ENCODE measurements around the gene TMEM190.

TMEM190 gene

DNA sequence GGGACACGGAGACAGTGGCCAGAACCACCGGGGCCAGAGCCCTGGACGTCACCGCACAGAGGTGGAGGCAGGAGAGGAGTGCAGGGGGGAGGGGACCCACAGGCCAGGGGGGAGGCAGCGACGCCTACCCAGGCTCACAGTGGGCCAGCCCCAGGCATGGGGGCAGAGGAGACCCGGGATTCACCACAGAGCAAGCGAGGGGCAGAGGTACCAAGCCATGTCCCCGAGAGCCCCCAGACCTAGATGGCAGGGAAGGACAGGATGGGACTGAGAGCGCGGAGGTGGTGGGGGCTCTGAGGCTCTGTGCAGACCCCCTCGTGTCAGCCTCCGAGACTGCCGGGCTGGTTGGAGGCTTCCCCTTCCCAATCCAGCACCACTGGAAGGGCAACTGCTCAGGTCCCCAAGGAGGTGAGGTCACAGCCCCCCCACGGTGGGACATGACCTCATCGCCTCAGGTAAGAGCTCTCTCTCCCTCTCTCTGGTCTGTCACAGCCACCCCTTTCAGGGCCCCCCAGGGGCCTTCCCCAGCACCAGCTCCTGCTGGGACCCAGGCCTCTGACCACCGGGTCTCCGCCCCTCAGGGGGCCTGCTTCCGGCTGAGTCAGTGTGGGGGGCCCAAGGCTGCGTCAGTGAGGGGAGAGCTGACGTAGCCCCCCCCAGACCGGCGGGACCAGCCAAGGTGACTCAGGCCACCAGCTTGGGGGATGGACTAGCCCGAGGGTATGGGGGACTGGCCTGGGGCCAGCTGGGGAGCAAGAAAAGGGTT is 4.1 kb upstream of the TMEM190 start:
- DNase-seq (ENCODE audit: low read depth) = peak; percentile 89

DNA sequence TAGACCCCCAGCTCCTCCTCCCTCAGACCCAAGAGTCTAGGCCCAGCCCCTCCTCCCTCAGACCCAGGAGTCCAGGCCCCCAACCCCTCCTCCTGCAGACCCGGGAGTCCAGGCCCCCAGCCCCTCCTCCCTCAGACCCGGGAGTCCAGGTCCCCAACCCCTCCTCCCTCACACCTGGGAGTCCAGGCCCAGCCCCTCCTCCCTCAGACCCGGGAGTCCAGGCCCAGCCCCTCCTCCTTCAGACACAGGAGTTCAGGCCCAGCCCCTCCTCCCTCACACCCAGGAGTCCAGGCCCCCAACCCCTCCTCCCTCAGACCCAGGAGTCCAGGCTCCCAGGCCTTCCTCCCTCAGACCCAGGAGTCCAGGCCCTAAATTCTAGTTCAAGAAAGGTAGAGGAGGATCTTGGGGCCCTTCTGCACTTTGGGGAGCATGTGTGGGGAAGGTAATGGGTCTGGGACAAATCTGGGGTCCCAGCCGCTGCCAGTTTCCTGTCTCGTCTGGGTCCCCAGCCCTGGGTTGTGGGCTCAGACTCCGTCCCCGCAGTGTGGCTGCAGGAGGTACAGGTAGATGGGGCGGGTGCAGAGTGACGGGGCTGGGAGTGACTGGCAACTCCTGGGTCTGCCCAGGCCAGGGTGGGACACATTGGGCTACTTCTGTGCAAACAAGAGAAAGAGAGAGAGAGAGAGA is 3.2 kb upstream of the TMEM190 start:
- no peak for DNase-seq (ENCODE audit: low read depth)

DNA sequence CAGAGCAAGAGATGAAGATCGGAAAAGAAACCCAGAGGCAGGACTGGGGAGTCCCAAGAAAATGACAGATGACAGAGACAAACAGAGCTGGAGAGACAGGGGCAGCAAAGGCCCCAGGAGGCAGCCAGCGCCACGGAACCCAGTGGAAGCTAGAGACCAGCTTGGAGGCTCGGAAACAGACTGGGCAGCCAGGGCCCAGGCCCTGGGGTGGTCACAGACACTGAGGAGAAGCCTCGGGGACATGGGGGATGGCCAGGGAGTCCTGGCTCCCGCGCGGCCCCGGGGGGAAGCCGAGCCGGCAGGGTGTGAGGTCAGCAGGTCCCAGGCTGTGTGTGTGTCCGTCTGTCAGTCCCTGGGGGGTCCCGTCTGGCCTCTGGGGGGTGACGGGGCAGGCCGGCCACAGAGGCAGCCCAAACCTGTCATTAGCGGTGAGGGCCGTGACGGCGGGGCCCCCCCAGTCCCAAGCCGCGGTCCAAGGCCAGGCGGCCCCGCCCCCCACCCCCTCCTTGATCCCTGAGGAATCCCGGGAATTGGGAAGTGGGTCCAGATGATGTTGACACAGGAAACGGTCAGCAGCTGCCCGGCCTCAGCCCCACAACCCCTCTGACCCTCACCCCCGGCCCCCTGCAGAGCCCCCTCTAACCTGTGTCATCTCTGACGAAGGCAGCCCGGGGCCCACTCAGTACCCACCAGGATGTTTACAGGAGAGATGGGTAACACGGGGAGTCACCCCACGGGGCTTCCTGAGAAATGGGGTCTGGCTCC is 2.5 kb upstream of the TMEM190 start:
- DNase-seq (ENCODE audit: low read depth) = peak; percentile 65

DNA sequence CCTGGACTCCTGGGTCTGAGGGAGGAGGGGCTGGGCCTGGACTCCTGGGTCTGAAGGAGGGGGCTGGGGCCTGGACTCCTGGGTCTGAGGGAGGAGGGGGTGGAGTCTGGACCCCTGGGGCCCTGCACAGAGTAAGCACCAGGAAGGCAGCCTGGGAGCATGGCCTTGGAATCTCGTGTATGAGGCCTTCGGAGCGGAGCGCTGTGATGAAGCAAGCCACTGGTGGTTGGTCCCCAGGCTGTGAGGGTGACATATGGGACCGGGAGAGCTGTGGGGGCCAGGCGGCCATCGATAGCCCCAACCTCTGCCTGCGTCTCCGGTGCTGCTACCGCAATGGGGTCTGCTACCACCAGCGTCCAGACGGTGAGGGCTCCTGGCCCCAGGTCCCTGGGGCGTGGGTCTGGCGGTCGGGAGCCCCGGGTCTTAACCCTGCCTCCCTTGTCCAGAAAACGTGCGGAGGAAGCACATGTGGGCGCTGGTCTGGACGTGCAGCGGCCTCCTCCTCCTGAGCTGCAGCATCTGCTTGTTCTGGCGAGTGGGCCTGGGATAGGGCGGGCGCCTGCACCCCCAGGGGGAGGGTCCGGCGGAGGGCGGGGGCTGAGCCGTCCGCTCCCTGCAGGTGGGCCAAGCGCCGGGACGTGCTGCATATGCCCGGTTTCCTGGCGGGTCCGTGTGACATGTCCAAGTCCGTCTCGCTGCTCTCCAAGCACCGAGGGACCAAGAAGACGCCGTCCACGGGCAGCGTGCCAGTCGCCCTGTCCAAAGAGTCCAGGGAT is 918 bp downstream of the TMEM190 start:
- DNase-seq (ENCODE audit: low read depth) = no peak

DNA sequence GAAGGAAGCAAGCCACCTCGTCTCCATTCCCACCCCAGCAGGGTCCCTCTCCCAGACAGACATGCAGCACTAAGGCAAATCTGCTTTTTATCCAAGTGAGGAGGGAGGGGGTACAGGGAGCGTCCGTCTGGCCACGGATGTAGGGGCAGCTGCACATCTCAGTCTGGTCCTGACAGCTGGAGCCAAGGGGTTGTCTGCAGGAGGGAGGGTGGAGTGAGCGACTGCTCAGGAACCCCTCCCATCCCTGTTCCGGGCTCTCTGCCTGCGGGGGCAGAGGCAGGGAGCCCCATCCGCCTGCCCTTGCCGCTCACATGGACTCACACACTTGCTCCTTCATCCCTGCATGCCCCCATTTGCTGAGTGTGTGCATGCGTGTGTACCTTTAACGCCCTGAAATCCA is 2.5 kb downstream of the TMEM190 start:
- DNase-seq (ENCODE audit: low read depth) = no peak

DNA sequence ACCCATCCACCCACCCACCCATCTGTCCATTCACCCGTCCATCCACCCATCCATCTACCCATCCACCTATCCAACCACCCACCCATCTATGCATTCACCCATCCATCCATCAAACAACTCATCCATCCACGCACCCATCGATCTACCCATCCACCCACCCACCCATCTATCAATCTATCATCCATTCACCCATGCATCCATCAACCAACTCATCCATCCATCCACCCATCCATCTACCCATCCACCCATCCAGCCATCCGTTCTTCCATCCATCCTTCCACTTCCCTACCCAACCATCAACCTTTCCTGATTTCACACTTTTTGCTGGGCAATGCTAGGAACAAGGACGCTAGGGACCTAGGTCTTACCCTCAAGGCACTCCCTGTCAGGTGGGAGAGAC is 5.4 kb downstream of the TMEM190 start:
- DNase-seq (ENCODE audit: low read depth) = no peak

DNA sequence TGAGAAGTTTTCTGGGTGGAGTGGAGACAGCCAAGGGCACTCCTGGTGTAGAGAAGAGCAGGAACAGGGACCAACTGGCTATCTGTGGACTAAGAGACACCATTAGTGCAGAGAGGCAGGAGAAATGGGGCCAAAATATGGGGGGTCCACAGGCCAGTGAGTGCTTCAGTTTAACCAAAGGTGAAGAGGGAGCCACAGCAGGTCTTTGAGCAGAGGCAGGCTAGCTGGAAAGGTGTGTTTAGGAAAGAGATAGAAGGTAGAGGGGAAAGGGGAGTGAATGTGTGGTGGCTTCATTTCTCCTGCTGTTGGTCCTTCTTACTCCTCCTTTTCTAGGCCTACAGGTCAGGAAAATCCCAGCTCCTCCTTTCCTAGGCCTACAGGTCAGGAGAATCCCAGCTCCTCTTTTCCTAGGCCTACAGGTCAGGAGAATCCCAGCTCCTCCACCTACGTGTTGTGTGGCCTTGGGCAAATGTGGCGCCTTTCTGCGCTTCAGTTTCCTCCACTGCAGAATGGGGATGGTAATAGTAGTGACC is 6.0 kb downstream of the TMEM190 start:
- no peak for DNase-seq (ENCODE audit: low read depth)

DNA sequence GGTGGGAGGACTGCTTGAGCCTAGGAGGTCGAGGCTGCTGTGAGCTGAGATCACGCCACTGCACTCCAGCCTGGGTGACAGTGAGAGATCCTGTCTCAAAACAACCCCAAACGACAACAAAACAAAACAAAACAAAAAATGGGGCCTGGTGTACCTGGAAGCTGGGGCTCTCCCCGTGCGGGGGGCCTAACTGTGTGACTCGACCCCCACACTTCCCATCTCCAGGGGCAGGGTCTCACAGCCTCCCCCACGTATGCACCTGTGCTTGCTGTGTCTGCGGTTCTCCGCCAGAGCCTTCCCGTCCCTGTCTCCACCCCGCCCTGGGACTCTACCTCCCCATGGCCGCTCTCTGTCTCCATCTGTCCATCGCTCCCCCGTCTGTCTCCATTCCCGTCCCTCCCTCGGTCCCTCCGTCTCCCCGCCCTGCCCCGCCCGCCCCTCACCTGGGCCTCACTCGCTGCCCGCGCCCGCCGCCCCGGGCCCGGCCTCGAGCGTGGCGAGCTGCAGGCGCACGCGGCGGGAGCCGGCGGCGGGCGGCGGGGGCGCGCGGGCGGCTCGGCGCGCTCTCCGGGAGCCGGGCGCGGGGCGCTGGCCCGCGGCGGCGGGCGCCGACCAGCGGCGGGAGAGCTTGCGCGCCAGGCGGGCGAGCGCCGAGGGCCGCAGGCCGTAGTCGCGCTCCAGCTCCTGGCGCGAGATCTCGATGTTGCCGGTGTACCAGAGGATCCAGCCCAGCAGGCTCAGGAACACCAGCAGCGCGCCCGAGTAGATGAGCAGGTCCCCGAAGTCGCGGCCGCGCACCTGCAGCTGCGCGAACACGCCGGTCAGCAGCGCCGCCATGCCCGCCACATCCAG is 6.9 kb downstream of the TMEM190 start:
- DNase-seq (ENCODE audit: low read depth) = peak; percentile 81

DNA sequence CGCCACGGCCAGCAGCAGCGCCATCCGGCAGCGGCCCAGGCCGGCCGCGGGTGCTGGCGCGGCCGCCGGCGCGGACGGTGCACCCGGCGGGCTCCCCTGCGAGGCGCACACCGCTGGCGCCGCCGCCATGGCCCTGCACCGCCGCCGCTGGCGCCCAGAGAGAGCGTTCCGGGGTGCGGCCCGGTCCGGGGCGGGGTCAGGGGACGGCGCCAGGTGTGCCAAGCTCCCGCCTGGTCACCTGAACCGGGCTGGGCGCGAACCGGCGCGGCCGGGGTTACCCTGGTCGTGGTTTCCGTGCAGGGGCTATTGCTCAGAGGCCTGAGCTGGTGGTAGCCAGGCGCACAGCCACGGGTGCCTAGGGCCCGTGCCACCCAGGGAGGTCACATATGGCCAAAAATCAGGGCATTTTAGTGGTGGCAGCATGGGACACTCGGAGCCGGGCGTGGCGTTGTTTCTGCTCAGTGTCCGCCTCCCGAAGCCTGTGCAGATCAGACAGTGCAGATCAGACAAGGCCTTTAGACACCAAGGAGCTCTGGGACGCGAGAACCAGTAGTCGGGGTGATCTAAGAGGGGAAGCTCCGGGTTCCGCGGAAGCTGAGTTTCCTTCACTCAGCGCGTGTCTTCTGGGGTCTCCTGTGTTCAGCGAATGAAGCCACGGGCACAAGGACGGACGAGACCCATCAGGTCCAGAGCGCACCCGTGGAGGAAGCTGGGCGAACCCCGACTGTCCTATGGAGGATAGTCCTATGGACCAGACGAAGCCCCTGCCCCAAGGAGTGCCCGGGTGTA is 7.7 kb downstream of the TMEM190 start, which contains the start of gene TMEM238:
TSS of gene TMEM238 (minus strand) at position 162 of the 789 bp plus-strand sequence. CDS start at position 129, 33 bp downstream.
- DNase-seq (ENCODE audit: low read depth) = no peak

DNA sequence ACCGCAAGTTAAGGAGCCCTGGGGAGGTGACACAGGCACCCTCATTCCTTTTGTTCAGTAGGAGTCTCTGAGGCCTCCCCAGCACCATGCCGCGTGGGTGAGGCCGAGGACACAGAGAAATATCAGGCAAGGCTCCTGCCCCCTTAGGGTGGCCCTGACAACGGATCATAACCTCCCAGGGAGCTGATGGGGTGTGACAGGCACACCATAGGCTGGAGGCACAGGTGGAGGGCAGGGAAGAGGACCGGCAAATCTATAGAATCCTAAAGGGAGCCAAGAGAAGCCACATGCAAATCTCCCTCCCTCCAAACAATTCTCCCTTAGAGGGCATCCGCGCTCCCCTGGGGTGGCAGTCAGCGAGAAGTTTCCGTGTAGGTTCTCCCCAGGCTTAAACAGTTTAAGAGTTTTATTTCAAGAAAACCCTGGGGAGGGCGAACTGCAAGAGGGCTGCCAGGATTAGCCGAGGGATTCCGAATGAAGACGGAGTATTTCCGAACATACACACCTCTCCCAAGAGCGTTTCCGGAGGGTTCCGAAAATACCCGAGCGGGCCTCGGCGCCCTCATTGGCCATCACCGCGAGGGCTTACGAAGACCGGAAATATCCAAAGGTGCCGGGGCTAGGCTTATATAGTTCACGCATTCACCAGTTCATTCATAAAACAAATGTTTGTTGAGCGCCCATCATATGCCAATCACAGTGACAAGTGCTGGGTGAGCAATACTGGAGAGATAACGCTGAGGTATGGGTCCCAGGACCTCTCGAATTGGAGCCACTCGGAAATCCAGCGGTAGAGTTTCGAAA is 8.5 kb downstream of the TMEM190 start:
- peak; percentile 96 for DNase-seq (ENCODE audit: low read depth)

DNA sequence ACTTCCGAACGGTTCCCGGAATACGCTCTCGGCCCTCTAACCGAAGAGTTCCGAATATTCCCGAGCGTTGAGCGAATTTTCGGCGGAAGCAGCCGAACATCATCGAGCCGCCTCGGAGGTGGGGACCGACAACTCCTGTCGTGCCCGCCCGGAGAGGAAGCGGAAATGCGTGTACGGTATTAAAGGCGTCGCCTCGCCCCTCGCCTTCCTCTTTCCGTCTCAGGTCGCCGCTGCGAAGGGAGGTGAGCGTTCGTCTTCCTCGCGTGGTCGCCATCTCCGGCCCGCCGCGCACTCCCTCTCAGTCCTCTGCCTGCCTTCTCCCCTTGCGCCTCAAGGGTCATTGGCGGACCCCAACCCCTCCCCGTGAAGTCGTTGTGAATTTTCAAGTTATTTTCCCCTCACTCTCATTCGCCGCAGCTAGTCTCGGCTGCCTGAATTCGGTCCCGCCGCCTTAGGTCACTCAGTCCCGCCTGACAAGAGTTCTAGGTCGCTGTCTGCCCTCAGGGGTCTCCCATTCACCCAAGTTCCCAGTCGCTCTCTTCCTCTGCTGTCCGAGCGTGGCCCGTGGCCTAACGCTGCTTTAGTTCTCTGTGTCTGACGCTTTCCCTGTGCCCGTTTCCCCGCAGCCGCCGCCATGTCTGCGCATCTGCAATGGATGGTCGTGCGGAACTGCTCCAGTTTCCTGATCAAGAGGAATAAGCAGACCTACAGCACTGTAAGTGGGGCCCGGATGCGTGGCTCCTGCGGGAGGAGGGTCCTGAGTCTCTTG is 9.3 kb downstream of the TMEM190 start, which contains the start of gene RPL28:
TSS of gene RPL28 (plus strand) at position 209 of the 769 bp plus-strand sequence. CDS start at position 635, 426 bp downstream.
- peak; percentile 99 for DNase-seq (ENCODE audit: low read depth)

DNA sequence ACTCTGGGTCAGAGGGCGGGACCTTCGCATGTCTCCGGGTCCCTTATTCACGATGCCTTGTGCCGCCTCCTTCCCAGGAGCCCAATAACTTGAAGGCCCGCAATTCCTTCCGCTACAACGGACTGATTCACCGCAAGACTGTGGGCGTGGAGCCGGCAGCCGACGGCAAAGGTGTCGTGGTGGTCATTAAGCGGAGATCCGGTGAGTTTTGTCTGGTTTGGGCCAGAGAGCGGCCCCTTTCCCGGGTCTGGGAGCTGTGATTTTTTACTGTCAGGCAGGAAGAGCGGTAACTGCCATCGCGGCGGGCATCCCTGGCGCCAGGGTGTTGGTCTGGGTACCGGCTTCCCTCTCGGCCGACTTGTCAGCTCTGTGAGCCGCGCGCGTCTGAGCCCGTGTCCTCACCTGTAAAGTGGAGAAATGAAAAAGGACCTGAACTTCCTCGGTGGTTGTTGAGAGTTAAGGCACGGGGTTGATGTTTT is 9.9 kb downstream of the TMEM190 start:
- no peak for DNase-seq (ENCODE audit: low read depth)

DNA sequence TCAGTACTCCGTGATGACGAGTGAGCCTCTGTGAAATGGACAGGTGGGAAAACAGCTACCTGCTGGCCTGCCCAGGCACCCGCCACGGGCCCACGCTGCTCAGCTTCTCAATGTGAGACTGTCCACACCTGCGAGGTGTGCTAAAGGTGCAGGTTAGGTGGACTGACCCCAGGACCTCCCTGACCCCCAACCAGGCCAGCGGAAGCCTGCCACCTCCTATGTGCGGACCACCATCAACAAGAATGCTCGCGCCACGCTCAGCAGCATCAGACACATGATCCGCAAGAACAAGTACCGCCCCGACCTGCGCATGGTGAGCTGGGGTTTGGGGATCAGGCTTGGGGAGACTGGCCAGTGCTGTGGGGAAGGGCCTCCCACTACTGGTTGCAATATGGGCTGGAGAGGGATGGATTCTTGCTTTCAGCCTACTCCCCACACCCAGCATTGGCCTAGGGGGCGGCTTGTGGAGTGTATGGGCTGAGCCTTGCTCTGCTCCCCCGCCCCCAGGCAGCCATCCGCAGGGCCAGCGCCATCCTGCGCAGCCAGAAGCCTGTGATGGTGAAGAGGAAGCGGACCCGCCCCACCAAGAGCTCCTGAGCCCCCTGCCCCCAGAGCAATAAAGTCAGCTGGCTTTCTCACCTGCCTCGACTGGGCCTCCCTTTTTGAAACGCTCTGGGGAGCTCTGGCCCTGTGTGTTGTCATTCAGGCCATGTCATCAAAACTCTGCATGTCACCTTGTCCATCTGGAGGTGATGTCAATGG is 11.3 kb downstream of the TMEM190 start:
- no peak for DNase-seq (ENCODE audit: low read depth)

DNA sequence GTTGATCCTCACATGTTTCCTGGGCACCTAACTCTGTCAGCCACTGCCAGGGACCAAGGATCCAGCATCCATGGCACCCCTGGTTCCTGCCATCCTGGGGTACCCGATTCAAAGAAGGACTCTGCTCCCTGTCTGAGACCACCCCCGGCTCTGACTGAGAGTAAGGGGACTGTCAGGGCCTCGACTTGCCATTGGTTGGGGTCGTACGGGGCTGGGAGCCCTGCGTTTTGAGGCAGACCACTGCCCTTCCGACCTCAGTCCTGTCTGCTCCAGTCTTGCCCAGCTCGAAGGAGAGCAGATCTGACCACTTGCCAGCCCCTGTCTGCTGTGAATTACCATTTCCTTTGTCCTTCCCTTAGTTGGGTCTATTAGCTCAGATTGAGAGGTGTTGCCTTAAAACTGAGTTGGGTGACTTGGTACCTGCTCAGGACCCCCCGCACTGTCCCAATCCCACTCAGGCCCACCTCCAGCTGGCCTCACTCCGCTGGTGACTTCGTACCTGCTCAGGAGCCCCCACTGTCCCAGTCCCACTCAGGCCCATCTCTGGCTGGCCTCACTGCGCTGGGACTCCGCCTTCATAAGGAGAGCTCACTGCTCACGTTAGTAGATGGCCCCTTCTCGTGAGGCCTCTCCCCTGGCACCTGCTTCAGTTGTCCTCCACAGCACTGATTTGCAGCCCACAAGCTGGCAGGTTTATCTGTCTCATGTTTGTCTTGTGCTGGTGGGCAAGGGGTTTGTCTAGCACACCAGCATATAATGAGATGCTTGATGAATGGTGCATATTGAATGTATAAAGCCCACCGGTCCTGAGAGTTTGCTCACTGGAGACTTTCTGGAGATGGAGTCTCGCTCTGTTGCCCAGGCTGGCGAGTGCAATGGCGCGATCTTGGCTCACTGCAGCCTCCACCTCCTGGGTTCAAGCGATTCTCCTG is 13.0 kb downstream of the TMEM190 start:
- DNase-seq (ENCODE audit: low read depth) = no peak

DNA sequence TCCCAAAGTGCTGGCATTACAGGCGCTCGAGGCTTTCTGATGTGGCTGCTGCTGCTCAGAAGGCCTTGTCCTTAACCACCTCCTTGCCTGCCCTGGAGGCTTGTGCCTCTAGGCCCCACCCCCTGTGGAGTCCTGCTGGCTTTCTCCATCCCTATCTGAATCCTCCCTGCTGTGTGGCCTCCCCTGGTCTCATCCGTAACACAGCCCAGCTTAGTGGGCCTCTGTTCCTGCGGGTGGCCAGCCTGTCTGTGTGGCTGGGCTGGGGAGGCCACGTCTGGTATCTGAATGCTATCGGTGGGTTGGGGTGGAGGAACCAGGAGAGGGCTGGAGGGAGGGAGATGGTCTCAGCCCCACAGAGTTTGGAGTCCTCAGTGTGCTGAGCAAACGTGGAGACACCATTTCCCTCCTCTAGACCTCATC is 13.8 kb downstream of the TMEM190 start:
- DNase-seq (ENCODE audit: low read depth) = peak; percentile 53

DNA sequence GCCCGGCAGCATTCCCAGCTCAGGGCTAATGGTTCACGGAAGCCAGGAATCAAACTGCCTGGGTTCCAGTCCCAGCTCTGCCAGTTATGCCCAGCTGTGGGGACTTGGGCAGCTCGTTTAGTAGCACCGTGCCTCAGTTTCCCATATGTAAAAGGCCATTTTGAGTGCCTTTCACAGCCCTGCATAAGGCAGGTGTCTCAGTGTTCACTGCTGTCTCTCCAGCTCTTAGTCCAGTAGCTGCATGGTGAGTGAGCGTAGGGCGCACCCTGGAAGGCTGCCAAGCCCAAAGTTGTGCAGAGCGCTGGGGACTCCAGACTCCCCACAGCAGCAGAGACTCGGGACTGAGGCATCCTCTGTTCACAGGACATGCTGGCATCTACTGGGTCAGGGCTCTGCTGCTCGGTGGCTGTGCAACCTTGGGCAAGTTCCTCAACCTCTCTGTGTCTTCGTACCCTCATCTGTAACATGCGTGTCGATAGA is 14.6 kb downstream of the TMEM190 start:
- no peak for DNase-seq (ENCODE audit: low read depth)

Measured in ELR (cell line).